Thymus (tissue), 11 donors: ENCODE measurements around the gene DOK3. TPM values are rescaled to one million over a fixed set of nuclear protein-coding genes. Genes with fewer than 3 reads are reported as not detected.
A peak's percentile ranks its signal among the peaks of the same experiment; 100 is the strongest.

Source experiments
- DNase-seq, 9 donors: peaks; one replicate each; pipeline ENCODE4 v3.0.0-alpha.2; 2013; ENCODE audit warnings: low spot score in 9 of 9, low read depth in 6 of 9, missing footprints in 1 of 9
- H3K27ac ChIP-seq, 2 donors: one replicate each; pipeline ENCODE4 v1.5.1; 2013; ENCODE audit warnings: control low read depth in 1 of 2, low read depth in 1 of 2, low read length in 1 of 2, mild to moderate bottlenecking in 1 of 2, moderate library complexity in 1 of 2
- H3K27me3 ChIP-seq, 2 donors: one replicate each; pipeline ENCODE4 v1.5.1; 2013; ENCODE audit warnings: low read length in 1 of 2; ENCODE audit not compliant: control insufficient read depth in 2 of 2, insufficient read depth in 1 of 2
- H3K36me3 ChIP-seq, 2 donors: one replicate each; pipeline ENCODE4 v1.5.1; 2013; ENCODE audit warnings: low read length in 1 of 2, mild to moderate bottlenecking in 1 of 2, moderate library complexity in 1 of 2; ENCODE audit not compliant: control insufficient read depth in 2 of 2, insufficient read depth in 2 of 2
- H3K4me1 ChIP-seq, 2 donors: one replicate each; pipeline ENCODE4 v1.5.1; 2013; ENCODE audit warnings: low read length in 2 of 2; ENCODE audit not compliant: control insufficient read depth in 2 of 2, insufficient read depth in 2 of 2
- H3K4me3 ChIP-seq, 2 donors: one replicate each; pipeline ENCODE4 v1.5.1; 2013; ENCODE audit warnings: low read length in 2 of 2, control low read depth in 1 of 2, mild to moderate bottlenecking in 1 of 2
- H3K9me3 ChIP-seq, 2 donors: one replicate each; pipeline ENCODE4 v1.5.1; 2013; ENCODE audit warnings: low read length in 1 of 2, mild to moderate bottlenecking in 1 of 2; ENCODE audit not compliant: control insufficient read depth in 2 of 2, insufficient read depth in 1 of 2
- WGBS: extraction: QIAGEN DNeasy Blood & Tissue Kit; methylation state at CpG from one replicate; pipeline ENCODE4 v1.1.7; 2013; 5-methylcytosine and 5-hydroxymethylcytosine counted together
- polyA plus RNA-seq: library from polyadenylated mRNA; stranded (reverse); fragments of 200-250 nt; gene quantifications from one replicate; pipeline ENCODE4 v1.2.3, GENCODE V29; 2013
- total RNA-seq: library from RNA; stranded (reverse); fragments of 120-200 nt; gene quantifications from one replicate; pipeline ENCODE4 v1.2.4, GENCODE V29; 2013
- donor health status: healthy.

The DOK3 gene
- total and polyA plus RNA-seq, 2 donors, result 3.3 to 13.4 TPM

DNA sequence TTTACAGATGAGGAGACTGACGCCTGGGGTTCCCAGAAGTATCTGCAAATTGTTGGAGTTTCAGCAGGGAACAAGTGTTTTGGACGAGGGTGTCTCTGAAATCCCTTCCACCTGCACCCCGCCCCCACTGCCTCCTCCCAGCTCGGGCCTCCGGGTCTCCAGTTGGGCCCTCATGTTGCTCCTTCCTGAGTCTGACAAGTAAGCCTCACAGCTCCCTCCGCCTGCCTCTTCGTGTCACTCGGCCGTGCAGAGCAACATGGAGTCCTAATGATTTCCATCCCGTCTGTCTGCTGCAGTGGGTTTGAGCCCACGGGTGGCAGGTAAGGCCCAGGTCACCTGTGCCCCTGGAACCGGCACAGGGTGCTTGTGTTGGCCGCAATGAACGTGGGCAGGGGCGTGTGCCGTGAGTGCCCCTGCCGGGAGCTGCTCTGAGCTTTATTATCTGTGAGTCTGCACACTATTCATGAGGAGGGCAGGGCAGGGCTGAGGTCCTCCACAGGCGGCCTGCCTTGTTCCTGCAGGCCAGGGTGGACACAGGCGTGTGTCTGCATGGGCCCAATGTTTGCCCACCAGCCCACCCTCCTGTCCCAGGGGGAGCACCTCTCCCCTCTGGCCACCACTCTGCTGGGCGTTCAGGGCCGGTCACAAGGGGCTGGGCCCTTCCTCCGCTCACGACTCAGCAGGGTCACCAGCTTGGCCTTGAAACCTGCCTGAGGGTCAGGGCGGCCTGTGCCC is 6.1 kb downstream of the DOK3 start:
- peaks cover 3 to 20% of the 10 kb centered on the region in 2 donors for H3K27me3 ChIP-seq
- no peaks in the 10 kb centered on the region for H3K9me3 ChIP-seq
- peaks cover under 1 to 22% of the 10 kb centered on the region in 2 donors for H3K4me1 ChIP-seq
- 98% methylated on average over 24 of the region's 24 CpGs for WGBS
- no peak for DNase-seq
- H3K4me3 ChIP-seq, result no peak overlapping the region
- H3K27ac ChIP-seq, result no peak overlapping the region
- H3K36me3 ChIP-seq, result peaks cover 5% of the 10 kb centered on the region in 2 donors

DNA sequence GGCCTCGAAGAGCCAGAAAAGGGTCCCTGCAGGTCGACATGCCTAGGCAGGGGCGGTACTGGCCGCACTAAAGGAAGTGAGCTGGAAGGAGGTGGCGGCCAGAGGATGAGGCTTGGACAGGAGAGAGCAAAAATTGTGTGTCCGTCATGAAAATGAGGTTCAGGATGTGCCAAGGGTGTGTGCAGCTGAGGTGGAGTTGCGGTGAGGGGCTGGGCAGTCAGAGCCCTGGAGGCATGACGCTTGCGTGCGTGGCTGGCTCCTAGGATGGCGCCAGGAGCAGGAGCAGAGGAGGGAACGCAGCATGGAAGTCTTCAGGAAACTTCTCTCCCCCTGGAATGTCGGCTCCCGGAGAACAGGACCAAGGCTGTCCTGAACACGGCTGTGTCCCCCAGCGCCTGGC is 6.7 kb downstream of the DOK3 start:
- no peak overlapping the region for H3K4me3 ChIP-seq
- peaks cover 0 to 22% of the 10 kb centered on the region in 2 donors for H3K4me1 ChIP-seq
- H3K27ac ChIP-seq, result no peak overlapping the region
- peaks cover 9 to 26% of the 10 kb centered on the region in 2 donors for H3K27me3 ChIP-seq
- no peak for DNase-seq
- H3K9me3 ChIP-seq, result no peaks in the 10 kb centered on the region
- H3K36me3 ChIP-seq, result peaks cover 5% of the 10 kb centered on the region in 2 donors
- 89% methylated on average over 16 of the region's 16 CpGs for WGBS

GRCh38 chr5:177501874-177502678 is 7.5 kb downstream of the DOK3 start:
- H3K27ac ChIP-seq, result no peak overlapping the region
- no peaks in the 10 kb centered on the region for H3K9me3 ChIP-seq
- H3K27me3 ChIP-seq, result peaks cover 12 to 32% of the 10 kb centered on the region in 2 donors
- no peak for DNase-seq
- no peak overlapping the region for H3K4me3 ChIP-seq
- peaks cover 5% of the 10 kb centered on the region in 2 donors for H3K36me3 ChIP-seq
- 75% methylated on average over 9 of the region's 9 CpGs for WGBS
- peaks cover 0 to 23% of the 10 kb centered on the region in 2 donors for H3K4me1 ChIP-seq

GRCh38 chr5:177500685-177501522 is 8.7 kb downstream of the DOK3 start:
- H3K27ac ChIP-seq, result no peak overlapping the region

GRCh38 chr5:177499842-177500241 is 9.8 kb downstream of the DOK3 start:
- Histone ChIP-seq H3K36me3 (peaks cover 2 to 5% of the 10 kb centered on the region in 2 donors), H3K27ac (no peak overlapping the region), H3K27me3 (peaks cover 12 to 45% of the 10 kb centered on the region in 2 donors), H3K9me3 (no peaks in the 10 kb centered on the region), H3K4me1 (peaks cover 0 to 40% of the 10 kb centered on the region in 2 donors), H3K4me3 (no peak overlapping the region)
- DNase-seq, result no peak
- 90% methylated on average over 6 of the region's 6 CpGs for WGBS

More at GRCh38 chr5:177500685-177501522, 8.7 kb downstream of the DOK3 start:
- WGBS, result 29% methylated on average over 10 of the region's 10 CpGs
- Histone ChIP-seq H3K27me3 (peaks cover 12 to 43% of the 10 kb centered on the region in 2 donors), H3K4me1 (peaks cover 0 to 33% of the 10 kb centered on the region in 2 donors), H3K4me3 (no peak overlapping the region), H3K36me3 (peaks cover 5% of the 10 kb centered on the region in 2 donors), H3K9me3 (no peaks in the 10 kb centered on the region)
- DNase-seq, result peak in 8 of 9 donors; percentile 53 to 84 (median 74)

- DNase-seq, result no peak
- WGBS, result 19% methylated on average over 48 of the region's 48 CpGs
- H3K27me3 ChIP-seq, result peaks cover 12 to 45% of the 10 kb centered on the region in 2 donors
- H3K4me3 ChIP-seq, result peak overlapping the region; percentile 32 to 55
- no peak overlapping the region for H3K27ac ChIP-seq
- no peaks in the 10 kb centered on the region for H3K36me3 ChIP-seq
- peaks cover 0 to 46% of the 10 kb centered on the region in 2 donors for H3K4me1 ChIP-seq
- no peaks in the 10 kb centered on the region for H3K9me3 ChIP-seq
Measured at GRCh38 chr5:177498013-177498787, 11.4 kb downstream of the DOK3 start.

DNA sequence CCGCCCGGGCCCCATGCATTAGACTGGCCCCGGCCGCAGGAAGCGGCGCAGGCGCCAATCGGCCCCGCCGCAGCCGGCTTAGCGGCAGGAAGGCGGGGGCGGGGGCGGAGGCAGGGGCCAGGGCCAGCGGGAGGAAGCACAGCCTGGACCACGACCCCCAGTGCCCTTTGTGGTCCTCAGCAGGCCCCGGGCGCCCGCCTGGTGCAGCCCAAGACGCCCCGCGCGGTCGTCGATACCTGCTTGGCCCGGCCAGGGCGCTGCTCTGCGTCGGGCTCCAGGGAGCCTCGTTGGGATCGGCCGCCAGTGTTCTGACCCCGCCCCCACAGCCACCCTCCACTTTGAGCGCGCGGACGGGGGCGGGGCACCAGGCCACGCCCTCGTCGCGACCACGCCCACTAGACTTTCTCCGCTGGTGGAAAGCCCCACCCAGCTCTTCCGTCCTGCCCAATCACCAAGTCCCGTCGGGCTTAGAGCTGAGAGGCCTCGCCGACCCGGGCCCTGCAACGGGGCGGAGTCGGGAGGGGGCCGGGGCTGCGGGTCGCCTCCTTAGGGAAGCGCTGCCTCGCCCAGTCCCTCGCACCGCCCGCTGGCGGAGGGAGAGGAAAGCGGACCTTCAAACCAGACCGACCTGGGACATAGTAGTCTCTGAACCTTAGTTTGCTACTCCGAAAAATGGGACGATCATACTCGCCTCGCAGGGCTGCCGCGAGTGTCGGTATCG is 12.2 kb downstream of the DOK3 start, which contains the start of gene PDLIM7:
Gene PDLIM7 (minus strand): TSS at position 313 of the 721 bp plus-strand sequence. CDS start 1,092 bp downstream, outside the sequence.
- WGBS, result under 1% methylated on average over 73 of the region's 73 CpGs
- Histone ChIP-seq H3K27ac (peak within 1 kb of the TSS in 1 of 2 donors; percentile 66), H3K9me3 (no peaks in the 10 kb centered on the region), H3K27me3 (peaks cover 12 to 45% of the 10 kb centered on the region in 2 donors), H3K4me3 (peak within 1 kb of the TSS; percentile 50 to 55), H3K36me3 (no peaks in the 10 kb centered on the region), H3K4me1 (peaks cover 0 to 47% of the 10 kb centered on the region in 2 donors)
- peak; percentile 88 to 99 (median 96) for DNase-seq
